CD4-positive, alpha-beta T cell treated with Interleukin-10 for 1 hour (primary cell): ENCODE measurements around the gene KRTAP12-4.

Experiments
- DNase-seq: peaks from one replicate; pipeline ENCODE4 v3.0.0-alpha.2; 2020

KRTAP12-4 gene

DNA sequence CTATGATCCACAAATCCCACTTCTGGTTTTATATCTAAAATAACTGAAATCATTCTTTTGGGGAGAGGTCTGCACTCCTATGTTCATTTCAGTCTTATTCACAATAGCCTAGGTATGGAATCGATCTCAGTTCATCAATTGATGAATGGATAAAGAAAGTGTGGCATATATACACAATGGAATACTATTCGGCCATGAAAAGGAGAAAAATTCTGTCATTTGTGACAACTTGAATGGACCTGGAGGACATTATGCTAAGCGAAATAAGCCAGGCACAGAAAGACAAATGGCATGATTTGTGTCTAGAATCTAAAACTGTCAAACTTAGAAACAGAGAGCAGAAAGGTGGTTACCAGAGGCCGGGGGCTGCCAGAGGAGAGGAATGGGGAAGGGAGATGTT lies 48.0 kb downstream of the KRTAP12-4 start:
- DNase-seq, result no peak
